ENCODE results near the gene INHBE. TPM values are rescaled to one million over a fixed set of nuclear protein-coding genes. Genes with fewer than 3 reads are reported as not detected.

Gene INHBE
- total RNA-seq, 1 donor from 2014 or later = 0.61 TPM

DNA sequence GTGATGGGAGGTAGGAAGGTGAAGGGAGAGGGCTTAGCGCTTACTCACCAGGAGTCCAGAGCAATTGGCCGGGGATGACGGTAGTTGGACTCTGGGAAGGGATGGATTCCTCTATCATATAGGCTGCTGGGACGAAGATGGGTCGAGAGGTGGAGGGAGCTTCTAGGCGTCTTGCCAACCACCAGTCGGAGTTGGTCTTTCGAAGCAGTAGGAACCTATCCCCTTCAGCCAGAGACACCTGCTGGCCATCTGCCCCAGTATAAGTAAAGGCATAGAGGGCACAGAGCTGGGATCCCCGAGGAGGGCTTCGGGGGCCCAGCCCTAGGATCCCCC, 23.9 kb downstream of the INHBE start:
- no peaks in the 10 kb centered on the region for H3K36me3 Mint-ChIP-seq (ENCODE audit: low read depth)
- H3K4me1 Mint-ChIP-seq = peaks cover 4% of the 10 kb centered on the region
- H3K27ac Mint-ChIP-seq (ENCODE audit: unreplicated experiment) = no peak overlapping the region
- H3K27me3 Mint-ChIP-seq (ENCODE audit: low read depth) = peaks cover 87% of the 10 kb centered on the region
- no peak for DNase-seq (ENCODE audit: low read depth, low spot score)
- no peaks in the 10 kb centered on the region for H3K9me3 Mint-ChIP-seq
- H3K4me3 Mint-ChIP-seq = no peak overlapping the region
- TF ChIP-seq, protein P1, sequence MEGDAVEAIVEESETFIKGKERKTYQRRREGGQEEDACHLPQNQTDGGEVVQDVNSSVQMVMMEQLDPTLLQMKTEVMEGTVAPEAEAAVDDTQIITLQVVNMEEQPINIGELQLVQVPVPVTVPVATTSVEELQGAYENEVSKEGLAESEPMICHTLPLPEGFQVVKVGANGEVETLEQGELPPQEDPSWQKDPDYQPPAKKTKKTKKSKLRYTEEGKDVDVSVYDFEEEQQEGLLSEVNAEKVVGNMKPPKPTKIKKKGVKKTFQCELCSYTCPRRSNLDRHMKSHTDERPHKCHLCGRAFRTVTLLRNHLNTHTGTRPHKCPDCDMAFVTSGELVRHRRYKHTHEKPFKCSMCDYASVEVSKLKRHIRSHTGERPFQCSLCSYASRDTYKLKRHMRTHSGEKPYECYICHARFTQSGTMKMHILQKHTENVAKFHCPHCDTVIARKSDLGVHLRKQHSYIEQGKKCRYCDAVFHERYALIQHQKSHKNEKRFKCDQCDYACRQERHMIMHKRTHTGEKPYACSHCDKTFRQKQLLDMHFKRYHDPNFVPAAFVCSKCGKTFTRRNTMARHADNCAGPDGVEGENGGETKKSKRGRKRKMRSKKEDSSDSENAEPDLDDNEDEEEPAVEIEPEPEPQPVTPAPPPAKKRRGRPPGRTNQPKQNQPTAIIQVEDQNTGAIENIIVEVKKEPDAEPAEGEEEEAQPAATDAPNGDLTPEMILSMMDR (conservative IDR thresholded peaks at IDR 0.05) = no peak

DNA sequence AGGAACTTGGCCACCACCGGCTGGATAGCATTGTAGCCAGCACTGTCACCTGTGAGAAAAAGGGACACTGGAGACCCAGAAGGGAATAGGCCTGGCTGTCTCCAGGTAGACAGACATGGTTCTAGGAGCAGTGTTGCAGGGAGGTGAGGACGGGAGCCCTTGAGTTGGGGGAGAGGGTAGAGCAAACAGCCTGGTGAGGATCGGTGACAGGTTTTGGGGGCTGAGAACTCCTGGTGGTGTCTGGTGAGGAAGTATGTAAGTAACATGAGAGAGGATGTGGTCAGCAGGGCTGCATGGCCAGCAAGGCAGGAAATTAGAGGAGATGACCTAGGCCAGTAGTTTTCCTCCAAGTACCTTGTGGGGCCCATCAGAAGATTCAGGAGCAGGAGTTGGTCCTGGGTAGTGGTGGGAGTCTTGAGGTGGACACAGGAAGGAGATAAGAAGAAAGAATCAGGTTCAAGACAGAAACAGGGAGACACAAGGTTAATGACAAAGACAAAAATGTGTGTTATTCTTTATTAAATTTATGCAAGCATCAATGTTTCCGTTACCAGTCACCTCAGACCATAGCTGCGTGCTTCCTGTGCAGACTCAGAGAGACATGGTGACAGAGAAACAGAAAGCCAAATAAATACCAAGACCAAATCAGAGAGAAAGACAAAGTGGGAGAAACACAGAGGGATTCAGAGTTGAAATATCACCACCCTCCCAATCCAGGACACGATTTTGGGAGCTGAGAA, 24.4 kb downstream of the INHBE start, which contains the start of gene ARHGAP9:
ARHGAP9 (minus strand) TSS at position 491 of the 740 bp plus-strand sequence; CDS start at position 31, 460 bp downstream.
- TF ChIP-seq, protein P1 (conservative IDR thresholded peaks at IDR 0.05) = no peak
- no peak for DNase-seq (ENCODE audit: low read depth, low spot score)
- peaks cover 81% of the 10 kb centered on the region for H3K27me3 Mint-ChIP-seq (ENCODE audit: low read depth)
- H3K4me3 Mint-ChIP-seq = no peak within 1 kb of the TSS
- H3K9me3 Mint-ChIP-seq = no peaks in the 10 kb centered on the region
- peaks cover 1% of the 10 kb centered on the region for H3K4me1 Mint-ChIP-seq
- H3K27ac Mint-ChIP-seq (ENCODE audit: unreplicated experiment) = no peak within 1 kb of the TSS
- H3K36me3 Mint-ChIP-seq (ENCODE audit: low read depth) = no peaks in the 10 kb centered on the region

DNA sequence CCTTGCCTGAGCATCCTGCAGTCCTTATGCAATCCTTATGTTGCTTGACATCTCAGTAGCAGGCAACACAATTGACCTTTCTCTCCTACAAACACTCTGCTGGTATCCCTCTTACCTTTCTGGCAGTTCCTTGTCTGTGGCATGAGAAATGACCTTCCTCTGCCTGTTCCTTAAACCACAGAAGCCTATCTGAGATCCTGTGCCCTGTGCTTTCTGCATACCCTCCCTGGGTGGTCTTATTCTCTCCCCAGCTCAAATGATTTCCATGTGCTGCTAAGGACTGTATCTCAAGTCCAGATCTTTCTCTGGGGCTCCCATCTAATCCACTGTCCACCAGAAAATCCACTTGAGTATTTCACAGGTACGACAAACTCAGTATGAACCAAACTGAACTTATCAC, 26.6 kb downstream of the INHBE start:
- H3K27me3 Mint-ChIP-seq (ENCODE audit: low read depth) = peaks cover 63% of the 10 kb centered on the region
- no peak overlapping the region for H3K27ac Mint-ChIP-seq (ENCODE audit: unreplicated experiment)
- TF ChIP-seq, protein P1 (conservative IDR thresholded peaks at IDR 0.05) = no peak
- DNase-seq (ENCODE audit: low read depth, low spot score) = no peak
- no peaks in the 10 kb centered on the region for H3K9me3 Mint-ChIP-seq
- H3K4me3 Mint-ChIP-seq = no peak overlapping the region
- no peaks in the 10 kb centered on the region for H3K4me1 Mint-ChIP-seq
- H3K36me3 Mint-ChIP-seq (ENCODE audit: low read depth) = no peaks in the 10 kb centered on the region

DNA sequence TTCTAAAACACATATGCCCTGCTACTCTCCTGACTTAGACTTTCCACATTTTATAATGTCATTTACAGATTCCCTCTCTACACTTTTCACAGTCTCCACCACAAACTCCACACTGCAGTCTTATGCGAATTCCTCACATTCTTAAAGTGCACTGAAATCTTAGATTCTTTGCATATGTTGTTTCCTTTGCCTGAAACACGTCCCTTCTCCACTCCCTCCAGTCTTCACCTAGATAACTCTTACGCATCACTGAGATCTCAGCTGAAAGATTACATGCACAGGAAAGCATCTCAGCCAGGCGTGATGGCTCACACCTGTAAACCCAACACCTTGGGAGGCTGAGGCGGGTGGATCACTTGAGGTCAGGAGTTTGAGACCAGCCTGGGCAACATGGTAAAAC, 28.4 kb downstream of the INHBE start:
- Mint-ChIP-seq H3K27me3 (ENCODE audit: low read depth) (peaks cover 45% of the 10 kb centered on the region), H3K27ac (ENCODE audit: unreplicated experiment) (no peak overlapping the region), H3K36me3 (ENCODE audit: low read depth) (no peaks in the 10 kb centered on the region), H3K4me3 (no peak overlapping the region), H3K9me3 (no peaks in the 10 kb centered on the region), H3K4me1 (peaks cover 6% of the 10 kb centered on the region)
- DNase-seq (ENCODE audit: low read depth, low spot score) = no peak
- TF ChIP-seq, protein P1 (conservative IDR thresholded peaks at IDR 0.05) = no peak

DNA sequence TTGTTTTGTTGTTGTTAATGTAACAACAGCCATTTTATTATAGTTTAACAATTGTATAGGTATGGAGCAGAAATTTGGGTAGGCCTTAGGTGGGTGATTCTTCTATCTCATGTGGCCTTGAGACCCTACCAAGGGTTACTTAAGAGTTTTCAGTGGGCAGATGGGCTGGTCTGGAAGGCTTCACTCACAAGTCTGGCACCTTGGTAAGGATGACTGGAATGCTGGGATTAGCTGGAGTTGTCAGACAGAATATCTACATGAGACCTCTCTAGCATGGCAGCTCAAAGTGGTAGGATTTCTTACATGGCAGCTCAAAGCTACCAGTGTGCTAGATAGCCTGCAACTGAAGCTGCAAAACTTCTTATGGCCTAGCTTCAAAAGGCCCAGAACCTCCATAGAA, 30.6 kb downstream of the INHBE start:
- Mint-ChIP-seq H3K4me3 (peak overlapping the region; percentile 36), H3K9me3 (no peaks in the 10 kb centered on the region), H3K27ac (ENCODE audit: unreplicated experiment) (no peak overlapping the region), H3K36me3 (ENCODE audit: low read depth) (peaks cover 2% of the 10 kb centered on the region), H3K27me3 (ENCODE audit: low read depth) (peaks cover 23% of the 10 kb centered on the region), H3K4me1 (peaks cover 21% of the 10 kb centered on the region)
- DNase-seq (ENCODE audit: low read depth, low spot score) = no peak
- TF ChIP-seq, protein P1 (conservative IDR thresholded peaks at IDR 0.05) = no peak

Data from neural crest cell (in vitro differentiated cells).